ENCODE data around the gene PLAU.
A peak's percentile ranks its signal among the peaks of the same experiment; 100 is the strongest.
"Not testable (repeated sequence)": the region's sequence is repeated elsewhere in the genome, so short reads cannot be mapped to it uniquely, and the experiment has no call there.

Gene PLAU

DNA sequence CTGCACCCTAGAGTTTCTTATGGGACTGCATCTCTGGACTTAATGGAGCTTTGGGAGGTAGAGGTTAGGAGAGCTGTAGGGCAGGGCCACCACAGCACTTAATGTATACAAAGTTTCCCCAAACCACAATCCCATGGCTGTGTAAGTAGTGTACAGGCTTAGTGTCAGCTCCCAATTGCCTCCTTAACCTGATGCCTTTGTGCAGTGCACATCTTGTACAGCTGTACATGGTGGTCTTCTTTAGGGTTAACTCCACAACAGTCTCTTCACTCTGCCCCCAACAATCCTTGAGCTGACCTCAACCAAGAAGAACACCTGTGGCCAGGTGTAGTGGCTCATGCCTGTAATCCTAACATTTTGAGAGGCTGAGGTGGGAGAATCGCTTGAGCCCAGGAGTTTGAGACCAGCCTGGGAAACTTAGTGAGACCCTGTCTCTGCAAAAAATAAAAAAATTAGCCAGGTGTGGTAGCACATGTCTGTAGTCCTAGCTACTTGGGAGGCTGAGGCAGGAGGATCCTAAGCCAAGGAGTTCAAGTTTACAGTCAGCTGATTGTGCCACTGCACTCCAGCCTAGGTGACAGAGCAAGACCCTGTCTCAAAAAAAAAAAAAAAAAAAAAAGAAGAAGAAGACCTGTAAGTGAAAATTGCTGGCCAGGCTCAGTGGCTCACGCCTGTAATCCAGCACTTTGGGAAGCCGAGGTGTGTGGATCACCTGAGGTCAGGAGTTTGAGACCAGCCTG is 6.8 kb downstream of the PLAU start:
- H3K27ac ChIP-seq = no peak overlapping the region
- DNase-seq = no peak
- TF ChIP-seq, protein P1, sequence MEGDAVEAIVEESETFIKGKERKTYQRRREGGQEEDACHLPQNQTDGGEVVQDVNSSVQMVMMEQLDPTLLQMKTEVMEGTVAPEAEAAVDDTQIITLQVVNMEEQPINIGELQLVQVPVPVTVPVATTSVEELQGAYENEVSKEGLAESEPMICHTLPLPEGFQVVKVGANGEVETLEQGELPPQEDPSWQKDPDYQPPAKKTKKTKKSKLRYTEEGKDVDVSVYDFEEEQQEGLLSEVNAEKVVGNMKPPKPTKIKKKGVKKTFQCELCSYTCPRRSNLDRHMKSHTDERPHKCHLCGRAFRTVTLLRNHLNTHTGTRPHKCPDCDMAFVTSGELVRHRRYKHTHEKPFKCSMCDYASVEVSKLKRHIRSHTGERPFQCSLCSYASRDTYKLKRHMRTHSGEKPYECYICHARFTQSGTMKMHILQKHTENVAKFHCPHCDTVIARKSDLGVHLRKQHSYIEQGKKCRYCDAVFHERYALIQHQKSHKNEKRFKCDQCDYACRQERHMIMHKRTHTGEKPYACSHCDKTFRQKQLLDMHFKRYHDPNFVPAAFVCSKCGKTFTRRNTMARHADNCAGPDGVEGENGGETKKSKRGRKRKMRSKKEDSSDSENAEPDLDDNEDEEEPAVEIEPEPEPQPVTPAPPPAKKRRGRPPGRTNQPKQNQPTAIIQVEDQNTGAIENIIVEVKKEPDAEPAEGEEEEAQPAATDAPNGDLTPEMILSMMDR (IDR thresholded peaks at IDR 0.05; ENCODE audit: low read depth, low read length, missing control alignments) = no peak
- H3K36me3 ChIP-seq (replicated peaks) = peaks cover 44% of the 10 kb centered on the region
- in situ Hi-C loops (cut with HindIII; ENCODE audit: low pct_ligation_motif_present, low sequenced_read_pairs) = no loop called here
- H3K27me3 ChIP-seq (replicated peaks) = no peaks in the 10 kb centered on the region
- H3K4me3 ChIP-seq (ENCODE audit: low read depth, low read length) = no peak overlapping the region

DNA sequence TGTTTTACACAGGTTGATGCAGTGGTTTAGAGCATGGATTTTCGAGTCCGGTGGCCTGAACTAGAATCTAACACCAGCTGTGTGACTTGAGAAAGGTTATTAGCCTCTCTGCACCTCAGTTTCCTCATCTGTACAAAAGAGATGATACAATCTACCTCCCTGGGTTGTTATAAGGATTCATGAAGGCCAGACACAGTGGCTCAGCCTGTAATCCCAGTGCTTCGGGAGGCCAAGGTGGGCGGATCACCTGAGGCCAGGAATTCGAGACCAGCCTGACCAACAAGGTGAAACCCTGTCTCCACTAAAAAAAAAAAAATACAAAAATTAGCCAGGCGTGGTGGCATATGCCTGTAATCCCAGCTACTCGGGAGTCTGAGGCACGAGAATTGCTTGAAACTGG is 8.5 kb downstream of the PLAU start:
- H3K4me3 ChIP-seq (ENCODE audit: low read depth, low read length); in situ Hi-C loops (cut with HindIII; ENCODE audit: low pct_ligation_motif_present, low sequenced_read_pairs); H3K27me3 ChIP-seq (replicated peaks); H3K27ac ChIP-seq; DNase-seq: not testable (repeated sequence)
- H3K36me3 ChIP-seq (replicated peaks) = peaks cover 27% of the 10 kb centered on the region

DNA sequence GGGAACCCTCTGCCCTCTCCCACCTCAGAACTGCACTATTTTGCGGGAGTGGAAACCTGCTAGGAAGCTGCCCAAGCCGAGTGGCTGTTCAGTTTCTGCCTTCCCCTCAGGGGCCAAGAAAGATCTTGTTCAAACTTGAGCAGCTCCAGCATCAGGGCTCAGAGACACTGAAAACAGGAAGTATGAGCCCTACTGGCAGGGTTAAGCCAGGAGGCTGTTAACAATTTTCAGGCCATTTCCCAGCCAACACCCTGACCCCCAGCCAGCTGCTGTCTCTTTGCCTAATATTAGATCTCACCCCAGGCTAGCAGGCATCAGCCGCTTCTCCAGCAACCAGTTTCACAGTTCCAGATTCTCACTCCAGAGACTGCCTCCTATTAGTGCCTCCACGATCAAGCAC is 9.2 kb downstream of the PLAU start:
- in situ Hi-C loops (cut with HindIII; ENCODE audit: low pct_ligation_motif_present, low sequenced_read_pairs) = no loop called here
- Histone ChIP-seq H3K4me3 (ENCODE audit: low read depth, low read length) (no peak overlapping the region), H3K36me3 (replicated peaks) (peaks cover 21% of the 10 kb centered on the region), H3K27ac (no peak overlapping the region), H3K27me3 (replicated peaks) (no peaks in the 10 kb centered on the region)
- DNase-seq = no peak
- TF ChIP-seq, protein P1 (IDR thresholded peaks at IDR 0.05; ENCODE audit: low read depth, low read length, missing control alignments) = peak; percentile 5

DNA sequence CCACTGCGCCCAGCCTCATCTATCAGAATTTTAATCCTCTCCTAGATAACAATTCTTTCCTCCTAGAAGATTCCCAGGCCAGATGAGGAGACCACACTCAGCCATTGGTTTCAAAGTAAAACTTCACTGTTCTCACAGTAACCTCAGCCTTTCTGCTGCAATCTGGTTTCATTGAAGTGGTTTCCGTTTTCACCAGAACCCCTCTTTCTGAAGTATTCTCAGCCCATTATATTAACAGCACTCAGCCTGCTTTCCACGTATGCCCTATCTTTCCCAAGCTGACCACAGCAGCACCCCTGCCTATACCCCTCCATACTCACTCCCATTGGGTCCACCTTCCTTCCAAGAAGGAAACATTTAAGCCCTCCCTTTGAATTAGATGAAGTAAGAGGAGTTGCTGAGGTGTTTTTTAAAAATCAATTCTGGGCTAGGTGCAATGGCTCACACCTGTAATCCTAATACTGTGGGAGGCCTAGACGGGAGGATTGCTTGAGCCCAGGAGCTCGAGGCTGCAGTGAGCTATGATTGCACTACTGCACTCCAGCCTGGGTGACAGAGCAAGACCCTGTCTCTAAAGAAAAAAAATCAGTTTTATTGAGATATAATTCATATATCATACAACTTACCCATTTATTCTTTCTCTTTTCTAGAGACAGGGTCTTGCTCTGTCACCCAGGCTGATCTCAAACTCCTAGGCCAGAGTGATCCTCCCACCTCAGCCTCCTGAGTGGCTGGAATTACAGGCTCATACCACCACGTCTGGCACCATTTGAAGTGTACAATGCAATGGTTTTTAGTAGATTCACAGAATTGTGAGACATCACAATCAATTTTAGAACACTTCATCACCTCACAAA is 11.3 kb downstream of the PLAU start:
- TF ChIP-seq, protein P1 (IDR thresholded peaks at IDR 0.05; ENCODE audit: low read depth, low read length, missing control alignments) = no peak
- in situ Hi-C loops (cut with HindIII; ENCODE audit: low pct_ligation_motif_present, low sequenced_read_pairs) = no loop called here
- Histone ChIP-seq H3K36me3 (replicated peaks) (no peaks in the 10 kb centered on the region), H3K4me3 (ENCODE audit: low read depth, low read length) (no peak overlapping the region), H3K27ac (no peak overlapping the region), H3K27me3 (replicated peaks) (no peaks in the 10 kb centered on the region)
- DNase-seq = no peak

DNA sequence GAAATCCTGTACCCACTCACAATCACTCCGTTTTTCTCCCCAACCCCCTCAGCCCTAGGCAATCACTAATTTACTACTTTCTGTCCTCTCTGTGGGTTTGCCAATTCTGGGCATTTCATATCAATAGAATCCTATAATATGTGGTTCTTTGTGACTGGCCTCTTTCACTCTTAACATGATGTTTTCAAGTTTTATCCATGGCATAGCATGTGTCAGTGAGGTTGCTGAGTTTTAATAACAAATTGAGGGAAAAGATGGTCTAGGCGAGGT is 11.9 kb downstream of the PLAU start:
- in situ Hi-C loops (cut with HindIII; ENCODE audit: low pct_ligation_motif_present, low sequenced_read_pairs) = no loop called here
- no peak overlapping the region for H3K4me3 ChIP-seq (ENCODE audit: low read depth, low read length)
- no peak for DNase-seq
- TF ChIP-seq, protein P1 (IDR thresholded peaks at IDR 0.05; ENCODE audit: low read depth, low read length, missing control alignments) = no peak
- no peaks in the 10 kb centered on the region for H3K27me3 ChIP-seq (replicated peaks)
- no peaks in the 10 kb centered on the region for H3K36me3 ChIP-seq (replicated peaks)
- no peak overlapping the region for H3K27ac ChIP-seq

DNA sequence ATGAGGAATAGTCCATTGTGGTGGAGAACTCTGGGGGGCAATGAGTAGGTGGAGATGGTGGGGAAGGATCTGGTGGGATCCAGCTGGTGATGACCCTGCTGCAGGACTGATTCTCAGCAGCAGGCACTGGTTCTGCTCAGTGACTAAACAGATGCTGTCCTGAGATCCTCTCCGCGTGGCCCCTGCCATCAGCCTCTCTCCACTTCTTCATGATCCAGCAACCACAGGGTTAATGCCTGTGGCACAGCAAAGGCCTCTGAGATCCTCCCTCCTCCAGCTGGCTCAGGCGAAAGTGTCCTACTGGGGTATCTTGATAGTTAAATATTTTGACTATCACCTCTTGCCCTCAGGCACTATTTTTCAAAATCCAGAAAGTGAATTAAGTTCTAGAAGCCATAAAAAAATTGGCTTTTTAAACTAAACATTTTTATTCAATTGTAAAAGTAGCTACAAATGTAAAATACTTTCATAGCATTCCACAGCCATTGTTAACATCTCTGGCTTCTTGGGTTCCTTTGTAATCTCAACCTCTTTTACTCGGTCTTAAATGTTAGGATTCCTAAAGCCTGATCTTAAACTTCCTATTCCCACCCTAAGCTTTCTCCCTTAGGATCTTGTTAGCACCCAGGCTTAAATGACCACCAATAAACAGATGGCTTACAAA is 13.1 kb downstream of the PLAU start:
- no peak overlapping the region for H3K4me3 ChIP-seq (ENCODE audit: low read depth, low read length)
- no peak for DNase-seq
- H3K36me3 ChIP-seq (replicated peaks) = no peaks in the 10 kb centered on the region
- no peaks in the 10 kb centered on the region for H3K27me3 ChIP-seq (replicated peaks)
- TF ChIP-seq, protein P1 (IDR thresholded peaks at IDR 0.05; ENCODE audit: low read depth, low read length, missing control alignments) = no peak
- in situ Hi-C loops (cut with HindIII; ENCODE audit: low pct_ligation_motif_present, low sequenced_read_pairs) = no loop called here
- H3K27ac ChIP-seq = no peak overlapping the region
